ENCODE results near the gene RNF182. TPM values are rescaled to one million over a fixed set of nuclear protein-coding genes. Genes with fewer than 3 reads are reported as not detected.

RNF182 gene
- total and polyA plus RNA-seq, 7 donors, result 0.01 to 0.09 (median 0.04) TPM; not detected in 3

- intact Hi-C loops (cut with DNase I), result no loop called here
- WGBS, 3 donors, result 3 to 5% (median 4%) methylated on average over 31 to 37 of the region's 37 CpGs
- TF ChIP-seq CTCF (IDR thresholded peaks at IDR 0.05), result no peak
- DNase-seq (peak; percentile 27 to 52), ATAC-seq (peak; percentile 25 to 67 (median 35))
- no peaks in the 10 kb centered on the region for H3K9me3 ChIP-seq
- peak overlapping the region; percentile 57 for H3K4me3 ChIP-seq
- H3K36me3 ChIP-seq (ENCODE audit: insufficient read depth in 1 of 2, low read depth in 1 of 2), result no peaks in the 10 kb centered on the region
- no peak overlapping the region for H3K27ac ChIP-seq
- H3K27me3 ChIP-seq (ENCODE audit: insufficient read depth in 3 of 3, low read length in 2 of 3), result peaks cover 10 to 73% (median 15%) of the 10 kb centered on the region in 3 donors
- no peaks in the 10 kb centered on the region for H3K4me1 ChIP-seq
Measured at GRCh38 chr6:13924146-13924948, 405 bp upstream of the RNF182 start.

- WGBS, 3 donors, result 84 to 91% (median 86%) methylated on average over 4 of the region's 4 CpGs
- Histone ChIP-seq H3K4me1 (no peaks in the 10 kb centered on the region), H3K27ac (no peak overlapping the region), H3K36me3 (ENCODE audit: insufficient read depth in 1 of 2, low read depth in 1 of 2) (no peaks in the 10 kb centered on the region), H3K27me3 (ENCODE audit: insufficient read depth in 3 of 3, low read length in 2 of 3) (peaks cover 10 to 76% (median 15%) of the 10 kb centered on the region in 3 donors), H3K9me3 (no peaks in the 10 kb centered on the region), H3K4me3 (no peak overlapping the region)
- no peak for TF ChIP-seq CTCF (IDR thresholded peaks at IDR 0.05)
- DNase-seq (no peak), ATAC-seq (no peak)
- intact Hi-C loops (cut with DNase I), result no loop called here
Measured at GRCh38 chr6:13926378-13926777, 1.6 kb downstream of the RNF182 start.

- ATAC-seq, result no peak
- Histone ChIP-seq H3K4me1 (no peaks in the 10 kb centered on the region), H3K27ac (no peak overlapping the region), H3K36me3 (ENCODE audit: insufficient read depth in 1 of 2, low read depth in 1 of 2) (no peaks in the 10 kb centered on the region), H3K27me3 (ENCODE audit: insufficient read depth in 3 of 3, low read length in 2 of 3) (peaks cover 10 to 71% (median 15%) of the 10 kb centered on the region in 3 donors), H3K9me3 (no peaks in the 10 kb centered on the region), H3K4me3 (no peak overlapping the region)
- WGBS, 3 donors, result 86 to 90% (median 87%) methylated on average over 3 of the region's 3 CpGs
- DNase-seq, result no peak
- TF ChIP-seq CTCF (IDR thresholded peaks at IDR 0.05), result no peak
- intact Hi-C loops (cut with DNase I), result no loop called here
Measured at GRCh38 chr6:13927203-13927602, 2.5 kb downstream of the RNF182 start.

GRCh38 chr6:13929196-13929595 is 4.4 kb downstream of the RNF182 start:
- no peak for TF ChIP-seq CTCF (IDR thresholded peaks at IDR 0.05)

More at GRCh38 chr6:13929196-13929595, 4.4 kb downstream of the RNF182 start:
- H3K9me3 ChIP-seq, result no peaks in the 10 kb centered on the region
- no peaks in the 10 kb centered on the region for H3K4me1 ChIP-seq
- H3K27me3 ChIP-seq (ENCODE audit: insufficient read depth in 3 of 3, low read length in 2 of 3), result peaks cover 10 to 52% (median 10%) of the 10 kb centered on the region in 3 donors
- H3K27ac ChIP-seq, result no peak overlapping the region
- H3K4me3 ChIP-seq, result no peak overlapping the region
- ATAC-seq (no peak), DNase-seq (no peak)
- intact Hi-C loops (cut with DNase I), result no loop called here
- no peaks in the 10 kb centered on the region for H3K36me3 ChIP-seq (ENCODE audit: insufficient read depth in 1 of 2, low read depth in 1 of 2)

All from psoas muscle (tissue), 8 donors.